HG03039 (cell line): Measurements from ENCODE around the gene EXOC4.
"Not testable (repeated sequence)": the region's sequence is repeated elsewhere in the genome, so short reads cannot be mapped to it uniquely, and the experiment has no call there.

Source experiments
- ATAC-seq: cut with Tn5 transposase; IDR thresholded peaks from one replicate; pipeline ENCODE4 v1.9.1; 2021; ENCODE audit warnings: mild to moderate bottlenecking, moderate library complexity; ENCODE audit not compliant: unreplicated experiment

The EXOC4 gene

GRCh38 chr7:133609806-133610205, 356.9 kb downstream of the EXOC4 start:
- no peak for ATAC-seq

GRCh38 chr7:133611955-133612354, 359.1 kb downstream of the EXOC4 start:
- no peak for ATAC-seq

GRCh38 chr7:133613250-133613790, 360.4 kb downstream of the EXOC4 start:
- ATAC-seq = no peak

- no peak for ATAC-seq
Observed at GRCh38 chr7:133614251-133614650, 361.4 kb downstream of the EXOC4 start.

GRCh38 chr7:133618970-133619369, 366.1 kb downstream of the EXOC4 start:
- no peak for ATAC-seq

GRCh38 chr7:133619491-133619890, 366.6 kb downstream of the EXOC4 start:
- ATAC-seq = no peak

- no peak for ATAC-seq
Observed at GRCh38 chr7:133623721-133624120, 370.8 kb downstream of the EXOC4 start.

- no peak for ATAC-seq
Observed at GRCh38 chr7:133625046-133625445, 372.2 kb downstream of the EXOC4 start.

GRCh38 chr7:133629701-133630100, 376.8 kb downstream of the EXOC4 start:
- no peak for ATAC-seq

GRCh38 chr7:133633055-133633454, 380.2 kb downstream of the EXOC4 start:
- no peak for ATAC-seq

GRCh38 chr7:133635541-133635940, 382.7 kb downstream of the EXOC4 start:
- no peak for ATAC-seq

GRCh38 chr7:133638857-133639256, 386.0 kb downstream of the EXOC4 start:
- ATAC-seq = no peak

- no peak for ATAC-seq
Observed at GRCh38 chr7:133641436-133641835, 388.6 kb downstream of the EXOC4 start.

GRCh38 chr7:133642907-133643306, 390.0 kb downstream of the EXOC4 start:
- no peak for ATAC-seq

GRCh38 chr7:133643652-133644051, 390.8 kb downstream of the EXOC4 start:
- ATAC-seq = not testable (repeated sequence)

- ATAC-seq = no peak
Observed at GRCh38 chr7:133645884-133646391, 393.1 kb downstream of the EXOC4 start.

- no peak for ATAC-seq
Observed at GRCh38 chr7:133646472-133647315, 393.8 kb downstream of the EXOC4 start.

- ATAC-seq = no peak
Observed at GRCh38 chr7:133649593-133649992, 396.7 kb downstream of the EXOC4 start.

GRCh38 chr7:133650069-133650468, 397.2 kb downstream of the EXOC4 start:
- no peak for ATAC-seq

GRCh38 chr7:133650487-133651300, 397.8 kb downstream of the EXOC4 start:
- no peak for ATAC-seq

- no peak for ATAC-seq
Observed at GRCh38 chr7:133652547-133652946, 399.7 kb downstream of the EXOC4 start.
